ACC112 (cell line): Measurements from ENCODE around the gene NMT2.

Experiments
- H2AFZ ChIP-seq: fragments of 200-600 bp; sonication (generic); one replicate; pipeline ENCODE4 v1.6.0; 2017; ENCODE audit warnings: antibody characterized with exemption, low read length; ENCODE audit not compliant: unreplicated experiment
- H3K27ac ChIP-seq: fragments of 200-600 bp; sonication (generic); 2 replicates; pipeline ENCODE4 v1.5.1; 2014; ENCODE audit warnings: low read depth, mild to moderate bottlenecking, antibody characterized with exemption, low read length, moderate library complexity
- H3K27me3 ChIP-seq: fragments of 200-600 bp; sonication (generic); 2 replicates; pipeline ENCODE4 v1.6.1; 2014; ENCODE audit warnings: mild to moderate bottlenecking, antibody characterized with exemption, low read length, moderate library complexity, mixed read lengths; ENCODE audit not compliant: insufficient read depth
- H3K36me3 ChIP-seq: fragments of 200-600 bp; sonication (generic); 2 replicates; pipeline ENCODE4 v1.6.1; 2016; ENCODE audit warnings: mild to moderate bottlenecking, antibody characterized with exemption, low read length, moderate library complexity, mixed read lengths; ENCODE audit not compliant: insufficient read depth
- H3K4me1 ChIP-seq: fragments of 200-600 bp; sonication (generic); one replicate; pipeline ENCODE4 v1.6.1; 2016; ENCODE audit warnings: low read length, mixed read lengths; ENCODE audit not compliant: insufficient read depth, unreplicated experiment, control insufficient read depth
- H3K4me3 ChIP-seq: fragments of 200-600 bp; sonication (generic); 2 replicates; pipeline ENCODE4 v1.5.1; 2014; ENCODE audit warnings: mild to moderate bottlenecking, low read depth, low read length
- H3K79me2 ChIP-seq: fragments of 200-600 bp; sonication (generic); one replicate; pipeline ENCODE4 v1.6.0; 2016; ENCODE audit warnings: low read length; ENCODE audit not compliant: control insufficient read depth, unreplicated experiment, insufficient read depth

NMT2 gene

GRCh38 chr10:15181576-15182156 lies 13.2 kb upstream of the NMT2 start:
- no peak overlapping the region for H3K27ac ChIP-seq
- H3K27me3 ChIP-seq = no peaks in the 10 kb centered on the region
- H3K4me1 ChIP-seq = peaks cover 16% of the 10 kb centered on the region
- no peak overlapping the region for H2AFZ ChIP-seq
- no peaks in the 10 kb centered on the region for H3K36me3 ChIP-seq
- H3K79me2 ChIP-seq = no peaks in the 10 kb centered on the region
- no peak overlapping the region for H3K4me3 ChIP-seq

GRCh38 chr10:15180736-15181135 lies 12.2 kb upstream of the NMT2 start:
- no peak overlapping the region for H3K27ac ChIP-seq
- H3K79me2 ChIP-seq = no peaks in the 10 kb centered on the region
- no peaks in the 10 kb centered on the region for H3K36me3 ChIP-seq
- H3K4me3 ChIP-seq = no peak overlapping the region
- no peaks in the 10 kb centered on the region for H3K27me3 ChIP-seq
- H2AFZ ChIP-seq = no peak overlapping the region
- peaks cover 16% of the 10 kb centered on the region for H3K4me1 ChIP-seq

- no peaks in the 10 kb centered on the region for H3K36me3 ChIP-seq
- no peaks in the 10 kb centered on the region for H3K27me3 ChIP-seq
- no peak overlapping the region for H2AFZ ChIP-seq
- no peak overlapping the region for H3K27ac ChIP-seq
- no peaks in the 10 kb centered on the region for H3K79me2 ChIP-seq
- H3K4me1 ChIP-seq = peaks cover 8% of the 10 kb centered on the region
- H3K4me3 ChIP-seq = no peak overlapping the region
These were observed 7.8 kb upstream of the NMT2 start for GRCh38 chr10:15176269-15176668.

GRCh38 chr10:15175587-15175986 lies 7.1 kb upstream of the NMT2 start:
- Histone ChIP-seq H3K4me1 (peaks cover 3% of the 10 kb centered on the region), H2AFZ (no peak overlapping the region), H3K4me3 (no peak overlapping the region), H3K27ac (no peak overlapping the region), H3K79me2 (no peaks in the 10 kb centered on the region), H3K36me3 (no peaks in the 10 kb centered on the region), H3K27me3 (no peaks in the 10 kb centered on the region)

GRCh38 chr10:15172306-15172840 lies 3.9 kb upstream of the NMT2 start:
- Histone ChIP-seq H2AFZ (no peak overlapping the region), H3K4me3 (no peak overlapping the region), H3K79me2 (peaks cover 7% of the 10 kb centered on the region), H3K27ac (no peak overlapping the region), H3K27me3 (no peaks in the 10 kb centered on the region), H3K4me1 (peaks cover 12% of the 10 kb centered on the region), H3K36me3 (no peaks in the 10 kb centered on the region)

- peaks cover 32% of the 10 kb centered on the region for H3K79me2 ChIP-seq
- H3K4me1 ChIP-seq = peaks cover 24% of the 10 kb centered on the region
- no peaks in the 10 kb centered on the region for H3K27me3 ChIP-seq
- H2AFZ ChIP-seq = peak overlapping the region; percentile 77
- H3K4me3 ChIP-seq = peak overlapping the region; percentile 60; the same call in 1 of the 2 replicates
- no peak overlapping the region for H3K27ac ChIP-seq
- no peaks in the 10 kb centered on the region for H3K36me3 ChIP-seq
These were observed 1.3 kb upstream of the NMT2 start for GRCh38 chr10:15169555-15170401.

- Histone ChIP-seq H3K27ac (no peak overlapping the region), H3K27me3 (no peaks in the 10 kb centered on the region), H2AFZ (peak overlapping the region; percentile 77)
These were observed 477 bp upstream of the NMT2 start for GRCh38 chr10:15168786-15169554.

GRCh38 chr10:15167411-15168290 lies 842 bp downstream of the NMT2 start:
- Histone ChIP-seq H3K79me2 (peaks cover 52% of the 10 kb centered on the region), H3K4me1 (peaks cover 27% of the 10 kb centered on the region), H3K27ac (peak overlapping the region; percentile 45; the same call in 1 of the 2 replicates)

More at GRCh38 chr10:15168786-15169554, 477 bp upstream of the NMT2 start:
- no peaks in the 10 kb centered on the region for H3K36me3 ChIP-seq
- H3K4me3 ChIP-seq = peak overlapping the region; percentile 60
- H3K4me1 ChIP-seq = peaks cover 24% of the 10 kb centered on the region
- peaks cover 40% of the 10 kb centered on the region for H3K79me2 ChIP-seq

GRCh38 chr10:15166325-15166724 lies 2.2 kb downstream of the NMT2 start:
- Histone ChIP-seq H3K79me2 (peaks cover 61% of the 10 kb centered on the region), H3K27me3 (no peaks in the 10 kb centered on the region), H3K27ac (no peak overlapping the region), H3K4me1 (peaks cover 27% of the 10 kb centered on the region), H3K4me3 (peak overlapping the region; percentile 89), H2AFZ (peak overlapping the region; percentile 6), H3K36me3 (no peaks in the 10 kb centered on the region)

More at GRCh38 chr10:15167411-15168290, 842 bp downstream of the NMT2 start:
- H3K27me3 ChIP-seq = no peaks in the 10 kb centered on the region
- no peaks in the 10 kb centered on the region for H3K36me3 ChIP-seq
- H3K4me3 ChIP-seq = peak overlapping the region; percentile 89
- peak overlapping the region; percentile 36 for H2AFZ ChIP-seq
